HG03064 (cell line): Measurements from ENCODE around the gene ZFYVE21.

Experiments
- ATAC-seq: cut with Tn5 transposase; IDR thresholded peaks from one replicate; pipeline ENCODE4 v1.9.1; 2021; ENCODE audit warnings: low read depth; ENCODE audit not compliant: unreplicated experiment

The ZFYVE21 gene

GRCh38 chr14:103721334-103722120, 5.9 kb downstream of the ZFYVE21 start:
- no peak for ATAC-seq

- no peak for ATAC-seq
These were observed 8.1 kb downstream of the ZFYVE21 start for GRCh38 chr14:103723748-103724081.

GRCh38 chr14:103724116-103724515, 8.5 kb downstream of the ZFYVE21 start:
- no peak for ATAC-seq

DNA sequence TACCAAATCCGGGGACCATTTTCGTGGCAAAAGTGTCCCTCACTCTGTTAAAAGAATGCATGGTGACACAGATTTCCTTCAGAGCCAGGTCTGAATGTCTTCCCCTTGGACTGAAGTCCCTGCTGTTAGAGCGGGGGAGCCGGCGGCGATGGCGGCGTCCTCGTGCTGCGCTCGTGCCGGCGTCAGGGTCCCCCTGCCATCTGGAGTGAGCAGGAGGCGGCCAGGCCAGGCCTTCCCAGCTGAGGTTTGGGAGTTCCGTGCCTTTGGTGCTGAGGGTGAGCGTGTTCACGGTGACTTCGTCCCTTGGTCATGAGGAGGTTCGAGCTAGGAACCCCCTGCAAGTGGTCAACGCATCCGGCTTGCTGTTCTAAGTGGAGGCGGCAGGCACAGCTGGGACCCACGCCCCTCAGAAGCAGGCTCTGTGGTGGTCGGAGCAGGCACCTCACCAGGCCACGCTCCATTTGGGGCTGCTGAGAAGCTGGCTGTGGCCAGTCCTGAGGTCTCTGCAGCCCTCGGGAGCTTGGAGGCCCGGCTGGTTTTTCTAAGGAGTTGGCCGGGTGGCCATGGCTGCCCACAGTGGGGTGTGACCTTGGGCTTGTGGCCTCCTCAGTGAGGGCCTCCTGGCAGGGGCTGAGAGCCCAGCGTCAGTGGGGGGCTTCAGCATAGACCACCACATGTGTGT, 9.5 kb downstream of the ZFYVE21 start:
- no peak for ATAC-seq

GRCh38 chr14:103725739-103726395, 10.3 kb downstream of the ZFYVE21 start:
- ATAC-seq, result no peak

DNA sequence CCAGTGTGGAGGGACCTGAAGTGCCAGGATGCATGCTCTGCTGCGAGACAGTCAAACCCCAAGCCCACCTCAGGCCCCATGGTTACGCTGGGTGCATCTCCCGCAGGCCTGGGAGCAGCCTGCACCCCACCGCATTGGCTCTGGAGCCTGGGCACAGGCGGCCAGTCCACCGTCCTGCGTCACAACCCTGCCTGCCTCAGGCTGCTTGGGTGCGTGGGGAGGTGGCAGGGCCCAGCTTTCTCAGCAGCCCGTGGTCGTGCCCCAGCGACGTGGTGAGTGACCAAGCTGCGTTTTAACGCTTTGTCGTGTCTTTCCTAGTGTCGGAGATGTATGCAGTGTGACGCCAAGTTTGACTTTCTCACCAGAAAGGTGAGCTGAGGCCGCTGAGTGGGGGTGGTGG, 10.9 kb downstream of the ZFYVE21 start:
- no peak for ATAC-seq

DNA sequence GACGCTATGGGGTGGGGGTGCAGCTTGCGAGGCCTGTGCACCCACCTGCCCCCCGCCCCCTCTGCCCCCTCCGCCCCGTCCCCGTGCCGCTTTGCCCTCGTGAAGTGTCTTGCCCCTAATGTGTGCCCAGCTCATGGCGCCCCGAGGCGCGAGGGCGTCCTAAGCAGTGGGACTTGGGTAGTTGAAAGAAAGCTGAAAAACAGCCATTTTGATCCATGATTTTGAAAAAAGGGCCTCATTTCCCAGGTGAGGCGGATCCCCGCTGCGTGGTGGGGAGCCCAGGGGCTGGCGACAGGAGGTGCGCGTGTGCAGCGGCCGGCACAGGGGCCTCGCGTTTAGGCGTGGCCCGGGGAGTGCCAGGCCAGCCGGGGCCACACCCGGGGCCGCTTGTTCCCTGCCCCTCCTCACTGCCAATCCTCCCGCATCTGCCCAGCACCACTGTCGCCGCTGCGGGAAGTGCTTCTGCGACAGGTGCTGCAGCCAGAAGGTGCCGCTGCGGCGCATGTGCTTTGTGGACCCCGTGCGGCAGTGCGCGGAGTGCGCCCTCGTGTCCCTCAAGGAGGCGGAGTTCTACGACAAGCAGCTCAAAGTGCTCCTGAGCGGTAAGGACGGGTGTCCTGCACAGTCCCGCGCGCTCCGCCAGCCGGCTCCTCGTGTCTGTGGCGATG, 11.8 kb downstream of the ZFYVE21 start:
- ATAC-seq, result no peak

GRCh38 chr14:103728141-103728540, 12.5 kb downstream of the ZFYVE21 start:
- ATAC-seq, result no peak

GRCh38 chr14:103728721-103729120, 13.1 kb downstream of the ZFYVE21 start:
- no peak for ATAC-seq

- no peak for ATAC-seq
These were observed 14.2 kb downstream of the ZFYVE21 start for GRCh38 chr14:103729496-103730448.

- ATAC-seq, result no peak
These were observed 15.0 kb downstream of the ZFYVE21 start for GRCh38 chr14:103730490-103731035.

DNA sequence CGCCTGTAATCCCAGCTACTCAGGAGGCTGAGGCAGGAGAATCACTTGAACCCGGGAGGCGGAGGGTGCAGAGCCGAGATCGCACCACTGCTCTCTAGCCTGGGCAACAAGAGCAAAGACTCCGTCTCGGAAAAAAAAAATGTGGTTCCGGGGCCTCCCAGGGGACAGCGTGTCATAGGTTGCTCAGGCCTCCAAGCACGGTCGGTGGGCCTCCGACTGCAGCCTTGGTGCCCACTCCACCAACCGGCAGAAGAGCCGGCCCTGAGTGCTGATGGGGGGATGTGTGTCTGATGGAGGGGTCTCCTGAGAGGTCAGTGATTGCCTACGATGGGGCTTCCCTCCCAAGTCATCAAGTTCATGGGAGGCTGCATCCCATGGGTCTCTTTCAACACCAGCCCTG, 15.9 kb downstream of the ZFYVE21 start:
- no peak for ATAC-seq

DNA sequence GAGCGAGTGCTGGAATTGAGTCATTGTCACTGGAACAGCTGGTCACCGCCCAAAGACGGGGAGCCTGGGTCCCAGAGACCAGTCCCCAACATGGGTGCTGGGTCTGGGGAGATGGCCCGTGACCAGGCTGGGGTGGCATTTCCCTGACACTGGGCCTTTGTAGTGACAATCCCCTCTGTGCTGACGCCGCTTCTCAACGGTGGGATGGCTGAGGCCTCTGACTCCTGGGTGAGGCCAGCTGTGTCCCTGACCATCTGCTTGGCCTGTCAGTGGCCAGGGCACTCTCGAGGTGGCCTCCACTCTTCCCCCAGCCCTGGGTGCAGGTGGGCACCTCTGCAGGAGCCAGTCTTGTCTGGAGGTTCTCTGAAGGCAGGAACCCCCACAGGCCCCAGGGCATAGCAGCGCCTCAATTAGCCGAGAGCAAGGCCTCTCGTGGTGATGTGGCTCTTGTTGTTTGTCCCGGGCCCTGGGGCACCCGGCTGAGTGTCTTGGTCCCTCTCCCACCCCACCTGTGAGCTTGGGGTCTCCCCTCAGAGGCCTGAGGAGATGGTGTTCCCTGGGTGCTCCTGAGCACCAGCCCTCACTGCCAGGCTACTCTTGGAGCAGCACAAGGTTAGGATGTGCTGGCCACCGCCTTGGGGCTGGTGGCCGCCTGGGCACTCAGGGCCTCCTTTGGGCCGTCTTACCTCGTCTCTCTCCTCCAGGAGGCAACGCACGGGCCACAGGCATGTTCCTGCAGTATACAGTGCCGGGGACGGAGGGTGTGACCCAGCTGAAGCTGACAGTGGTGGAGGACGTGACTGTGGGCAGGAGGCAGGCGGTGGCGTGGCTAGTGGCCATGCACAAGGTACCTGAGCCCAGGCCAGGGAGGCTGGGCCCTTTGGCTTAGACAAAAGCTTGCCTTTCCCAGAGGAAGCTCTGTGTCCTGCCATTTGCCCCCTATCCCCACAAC, 16.6 kb downstream of the ZFYVE21 start:
- no peak for ATAC-seq

- ATAC-seq, result no peak
These were observed 17.4 kb downstream of the ZFYVE21 start for GRCh38 chr14:103732868-103733620.

- no peak for ATAC-seq
These were observed 18.0 kb downstream of the ZFYVE21 start for GRCh38 chr14:103733651-103734050.

DNA sequence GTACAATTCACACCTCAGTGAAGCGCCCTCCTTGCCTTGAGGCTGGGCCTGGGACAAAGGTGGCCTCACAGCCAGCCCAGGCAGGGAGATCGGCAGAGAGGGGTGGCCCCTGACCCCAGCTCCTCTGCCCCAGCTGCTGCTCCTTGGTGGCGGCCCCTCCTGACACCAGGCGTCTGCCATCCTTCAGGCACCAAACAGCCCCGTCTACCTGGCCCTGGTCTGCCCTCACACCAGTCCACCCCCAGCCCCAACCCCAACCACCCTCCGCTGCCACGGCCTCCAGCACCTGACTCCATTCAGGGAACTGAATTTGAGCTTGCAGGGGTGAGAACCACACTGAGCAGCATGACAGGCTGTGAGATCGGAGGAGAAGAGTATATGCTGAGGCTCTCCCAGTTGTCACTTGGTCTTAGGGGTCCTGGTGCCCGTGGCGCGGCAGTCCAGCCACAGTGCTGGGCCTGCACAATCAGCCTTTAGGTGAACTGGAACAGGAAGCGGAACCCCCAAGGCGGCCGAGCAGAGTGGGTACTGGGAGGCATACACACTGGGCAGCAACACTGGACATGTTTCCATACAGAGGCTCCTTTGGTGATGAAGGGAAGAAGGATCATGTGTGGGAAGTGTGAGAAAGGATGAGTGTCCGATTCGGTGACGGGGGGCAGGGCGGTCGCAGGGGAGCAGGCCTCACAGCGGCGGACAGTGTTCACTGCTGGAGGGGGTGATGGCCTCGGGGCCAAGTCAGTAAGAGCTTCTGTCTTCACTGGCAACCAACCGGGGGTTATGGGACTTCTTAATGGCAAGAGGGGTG, 18.7 kb downstream of the ZFYVE21 start:
- ATAC-seq, result no peak

DNA sequence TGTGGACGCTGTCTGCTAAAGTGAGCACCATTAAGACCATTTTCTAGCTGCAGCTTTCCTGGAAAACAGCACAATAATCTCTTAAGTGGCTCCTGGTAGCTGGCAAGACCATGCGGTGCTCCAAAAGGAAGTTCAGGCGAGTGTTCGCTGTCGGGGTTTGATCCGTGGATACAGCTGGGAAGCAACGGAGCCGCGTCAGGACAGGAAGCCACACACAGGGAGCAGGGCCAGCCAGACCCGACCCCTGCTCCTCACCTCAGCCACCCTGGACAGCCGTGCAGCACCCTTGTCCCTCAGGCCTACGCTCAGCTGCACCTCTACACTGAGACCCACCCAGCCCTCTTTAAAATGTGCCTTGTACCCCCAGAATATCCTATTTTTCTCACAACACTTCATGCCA, 19.4 kb downstream of the ZFYVE21 start:
- ATAC-seq, result no peak
